COLO829 (cell line): ENCODE measurements around the gene GATAD2A.

Source experiments
- DNase-seq: peaks from one replicate; pipeline ENCODE4 v3.0.0; 2012; ENCODE audit warnings: low spot score

The GATAD2A gene

DNA sequence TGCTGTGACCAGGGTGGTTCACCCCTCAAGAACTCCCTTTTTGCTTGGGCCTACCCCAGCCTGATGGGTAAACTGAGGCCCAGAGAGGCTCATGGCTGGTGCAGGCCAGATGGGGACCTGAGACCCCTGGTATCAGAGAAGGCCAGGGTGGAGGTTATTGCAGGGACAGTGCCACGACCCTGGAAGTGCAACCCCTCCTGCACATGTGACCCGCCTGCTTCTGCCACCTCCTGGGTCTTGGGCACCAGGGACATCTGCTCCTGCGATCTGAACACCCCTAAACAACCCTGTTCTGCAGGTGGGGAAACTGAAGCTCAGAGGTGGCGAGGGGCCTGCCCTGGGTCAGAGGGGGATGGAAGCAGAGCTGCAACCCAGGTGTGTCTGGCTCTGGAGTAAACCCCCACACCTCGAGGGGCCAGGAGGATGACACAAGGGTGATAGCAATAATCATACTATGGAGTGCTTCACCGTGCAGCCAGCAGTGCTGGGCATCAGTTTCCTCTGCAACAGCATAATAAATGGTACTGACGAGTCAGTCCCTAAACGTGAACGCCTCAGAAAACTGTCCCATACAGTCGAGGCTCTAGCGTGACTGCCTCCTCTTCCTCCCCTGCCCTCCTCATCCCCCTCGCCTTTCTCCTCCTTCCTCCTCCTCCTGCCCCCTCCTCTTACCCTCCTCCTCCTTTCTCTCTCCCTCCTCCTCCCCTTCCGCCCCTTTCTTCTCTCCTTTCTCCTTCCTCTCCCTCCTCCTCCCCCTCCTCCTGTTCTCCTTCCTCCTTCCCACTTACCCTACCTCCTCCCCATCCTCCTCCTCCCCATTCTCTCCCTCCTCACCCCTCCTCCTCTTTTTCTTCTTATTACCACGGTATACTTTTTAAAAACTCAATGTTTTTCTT is 127.6 kb downstream of the GATAD2A start:
- no peak for DNase-seq

DNA sequence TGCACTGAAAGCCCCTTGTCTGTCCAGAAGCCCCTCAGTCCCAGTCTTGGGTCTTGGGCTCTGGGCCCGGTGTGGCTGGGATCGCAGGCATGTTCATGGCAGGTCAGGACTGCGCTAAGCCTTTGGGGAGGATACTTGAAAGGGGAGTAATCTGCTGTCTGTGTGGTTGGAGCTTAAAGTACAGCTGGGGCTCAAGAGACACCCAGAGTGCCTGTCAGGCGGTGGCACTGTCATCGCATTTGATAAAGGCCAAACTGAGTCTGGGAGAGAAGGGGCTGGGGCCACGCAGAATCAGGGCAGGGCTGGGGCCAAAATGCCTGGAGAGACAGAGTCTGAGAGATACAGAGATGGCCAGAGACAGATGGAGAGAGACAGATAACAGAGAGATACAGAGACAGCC is 128.4 kb downstream of the GATAD2A start:
- DNase-seq: no peak

DNA sequence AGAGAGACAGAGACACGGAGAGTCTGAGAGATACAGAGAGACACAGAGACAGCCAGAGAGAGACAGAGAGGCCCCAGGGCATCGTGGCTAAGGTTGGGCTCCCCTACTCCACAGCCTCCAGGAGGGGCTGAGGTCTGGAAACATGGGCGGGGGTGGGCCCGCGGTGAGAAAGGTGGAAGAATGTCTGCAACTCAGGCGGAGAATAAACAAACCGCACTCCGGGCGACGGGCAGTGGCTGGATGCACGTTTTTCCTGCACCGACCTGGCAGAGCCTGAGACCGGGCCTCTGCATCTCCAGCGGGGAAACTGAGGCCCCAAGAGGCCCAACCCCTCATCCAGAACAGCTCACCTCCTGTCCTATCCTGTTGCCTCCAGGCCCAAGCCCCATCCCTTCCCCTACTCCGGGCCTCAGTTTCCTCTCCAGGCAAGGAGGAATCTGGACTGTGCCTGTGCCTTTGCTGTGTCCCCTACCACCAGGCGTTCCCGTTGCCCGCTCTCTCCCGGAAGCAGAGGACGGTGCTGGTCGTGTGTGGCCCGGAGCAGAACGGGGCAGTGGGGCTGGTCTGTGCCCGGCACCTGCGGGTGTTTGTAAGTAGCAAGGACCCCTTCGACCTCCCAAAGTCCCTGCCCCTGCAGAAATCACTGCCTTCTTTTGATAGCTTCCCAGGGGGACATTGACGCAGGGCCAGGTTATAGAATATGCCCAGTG is 129.2 kb downstream of the GATAD2A start:
- no peak for DNase-seq

DNA sequence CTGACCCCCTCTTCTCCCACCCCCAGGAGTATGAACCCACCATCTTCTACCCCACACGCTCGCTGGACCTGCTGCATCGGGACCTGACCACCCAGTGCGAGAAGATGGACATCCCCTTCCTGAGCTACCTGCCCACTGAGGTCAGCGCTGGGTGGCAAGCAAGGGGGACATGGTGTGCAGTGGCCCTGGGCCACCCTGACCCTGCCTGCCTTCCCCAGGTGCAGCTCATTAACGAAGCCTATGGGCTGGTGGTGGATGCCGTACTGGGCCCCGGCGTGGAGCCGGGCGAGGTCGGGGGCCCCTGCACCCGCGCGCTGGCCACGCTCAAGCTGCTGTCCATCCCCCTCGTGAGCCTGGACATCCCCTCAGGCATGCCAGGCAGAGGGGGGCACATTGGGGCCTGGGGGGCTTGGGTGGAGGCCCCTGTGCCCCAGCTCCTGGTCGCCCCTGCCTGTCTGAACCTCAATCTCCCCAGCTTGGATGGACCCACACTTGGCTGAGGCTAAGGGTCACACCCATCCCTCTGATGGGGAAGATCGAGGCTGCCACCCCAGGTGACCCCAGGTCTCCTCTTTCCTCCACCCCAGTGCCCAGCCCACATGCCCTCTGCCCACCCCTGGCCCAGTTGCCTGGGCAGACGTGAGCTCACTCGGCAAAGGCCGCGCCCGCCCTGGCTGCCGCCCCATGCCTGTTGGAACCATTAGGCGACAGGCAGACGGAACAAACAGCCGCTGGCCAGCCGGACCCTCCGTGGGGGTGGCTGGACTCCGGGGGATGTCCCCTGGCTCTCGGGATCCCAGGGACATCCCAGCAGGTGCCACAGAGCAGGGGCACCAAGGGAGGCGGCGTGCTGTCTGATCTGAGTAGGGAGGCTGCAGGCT is 130.1 kb downstream of the GATAD2A start:
- no peak for DNase-seq

DNA sequence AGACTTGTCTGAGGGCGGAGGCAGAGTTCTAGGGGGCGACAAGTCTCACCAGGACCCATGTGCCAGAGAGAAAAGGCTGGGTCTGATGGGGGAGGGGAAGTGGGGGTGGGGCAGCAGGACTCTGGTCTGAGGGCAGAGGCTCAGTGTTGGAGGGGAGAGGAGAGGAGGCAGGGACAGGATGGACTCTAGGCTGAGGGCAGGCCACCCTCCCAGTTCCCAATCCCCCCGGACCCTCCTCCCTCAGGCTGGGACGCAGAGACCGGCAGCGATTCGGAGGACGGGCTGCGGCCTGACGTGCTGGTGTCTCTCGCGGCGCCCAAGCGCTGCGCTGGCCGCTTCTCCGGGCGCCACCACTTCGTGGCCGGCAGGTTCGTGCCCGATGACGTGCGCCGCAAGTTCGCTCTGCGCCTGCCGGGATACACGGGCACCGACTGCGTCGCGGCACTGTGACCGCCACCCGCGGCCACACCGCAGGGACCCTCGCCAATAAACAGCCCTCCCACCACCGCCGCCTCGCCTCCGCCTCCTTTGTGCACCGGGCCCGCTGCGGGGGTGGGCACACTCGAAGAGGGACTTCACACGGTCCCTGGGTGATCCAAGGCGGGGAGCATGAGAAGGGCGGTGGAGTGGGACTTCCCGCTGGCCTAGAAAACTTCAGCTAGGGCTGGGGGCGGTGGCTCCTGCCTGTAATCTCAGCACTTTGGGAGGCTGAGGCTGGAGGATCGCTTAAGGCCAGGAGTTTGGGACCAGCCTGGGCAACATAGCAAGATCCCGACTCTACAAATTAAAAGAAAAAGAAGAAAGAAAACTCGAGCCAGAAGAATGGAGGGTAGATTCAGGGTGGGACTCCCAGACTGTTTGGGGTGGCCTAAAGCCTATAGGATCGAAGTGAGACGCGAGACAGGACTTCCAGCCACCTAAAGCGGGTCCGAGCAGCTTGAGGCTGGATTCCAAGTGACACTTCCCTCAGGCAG is 131.9 kb downstream of the GATAD2A start:
- no peak for DNase-seq

DNA sequence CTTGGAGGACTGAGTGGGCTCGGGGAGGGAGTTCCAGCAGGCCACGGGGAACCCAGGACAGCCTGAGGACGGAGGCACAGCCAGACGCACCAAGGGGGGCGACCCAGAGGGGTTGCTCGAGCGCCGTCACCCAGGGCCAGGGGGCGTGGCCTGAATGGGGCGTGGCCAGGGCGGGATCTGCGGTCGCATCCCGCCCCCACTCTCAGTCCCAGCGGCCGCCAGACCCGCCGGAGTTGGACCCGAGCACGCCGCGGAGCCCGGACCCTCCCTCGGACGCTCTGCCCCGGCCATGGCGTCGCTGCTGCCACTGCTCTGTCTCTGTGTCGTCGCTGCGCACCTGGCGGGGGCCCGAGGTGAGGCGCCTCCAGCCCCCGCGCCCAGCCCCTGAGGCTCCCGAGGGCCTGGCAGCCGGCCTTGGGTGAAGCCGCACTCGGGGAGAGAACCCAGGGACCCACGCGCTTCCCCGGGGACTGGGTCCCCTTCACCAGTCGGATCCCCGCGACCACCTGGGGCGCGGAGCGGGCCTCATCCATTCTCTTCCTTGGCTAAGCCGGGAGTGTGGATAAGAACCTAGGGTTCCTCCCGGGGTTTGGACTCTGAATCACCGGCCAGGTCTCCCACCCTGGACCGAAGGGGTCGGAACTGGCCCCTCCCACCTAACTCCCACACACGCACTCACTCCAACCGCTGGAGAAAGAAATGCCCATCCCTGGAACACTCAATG is 132.7 kb downstream of the GATAD2A start, which contains the start of gene CILP2:
Gene CILP2 (plus strand): TSS at position 205 of the 724 bp plus-strand sequence. CDS start 85 bp downstream, at position 290.
- no peak for DNase-seq

DNA sequence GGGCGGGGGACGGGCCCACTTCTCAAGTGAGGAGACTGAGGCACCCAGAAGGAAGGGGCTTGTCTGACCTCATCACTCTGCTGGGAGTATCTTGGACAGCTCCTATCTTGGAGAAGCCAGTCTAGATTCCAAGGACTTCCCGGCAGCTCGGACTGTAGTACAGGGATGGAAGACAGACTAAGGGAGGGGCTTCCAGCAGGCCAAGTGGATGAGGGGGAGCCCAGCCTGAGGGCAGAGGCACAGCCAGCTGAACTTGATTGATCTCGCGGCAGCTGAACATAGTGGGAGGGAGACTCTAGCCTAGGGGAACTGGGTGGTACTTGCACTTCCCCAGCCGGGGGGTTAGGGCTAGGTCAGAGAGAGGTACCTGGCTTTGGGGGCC is 133.3 kb downstream of the GATAD2A start:
- DNase-seq: no peak

DNA sequence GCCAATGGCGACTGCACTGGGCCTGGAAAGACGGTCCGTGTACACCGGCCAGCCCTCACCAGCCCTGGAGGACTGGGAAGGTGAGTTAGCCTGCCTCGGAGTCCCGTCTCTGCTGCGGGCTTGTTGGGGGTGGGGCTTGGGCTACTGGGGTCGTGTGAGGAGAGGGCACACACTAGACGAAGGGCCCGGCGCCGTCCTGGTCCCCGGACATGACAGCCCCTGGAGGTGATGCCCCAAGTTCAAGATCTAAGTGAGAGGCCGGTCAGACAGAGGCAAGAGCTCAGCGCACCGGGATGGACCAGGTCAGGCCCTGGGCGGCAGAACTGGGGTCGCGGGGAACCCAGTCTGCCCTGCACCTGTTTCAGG is 134.2 kb downstream of the GATAD2A start:
- DNase-seq: no peak

DNA sequence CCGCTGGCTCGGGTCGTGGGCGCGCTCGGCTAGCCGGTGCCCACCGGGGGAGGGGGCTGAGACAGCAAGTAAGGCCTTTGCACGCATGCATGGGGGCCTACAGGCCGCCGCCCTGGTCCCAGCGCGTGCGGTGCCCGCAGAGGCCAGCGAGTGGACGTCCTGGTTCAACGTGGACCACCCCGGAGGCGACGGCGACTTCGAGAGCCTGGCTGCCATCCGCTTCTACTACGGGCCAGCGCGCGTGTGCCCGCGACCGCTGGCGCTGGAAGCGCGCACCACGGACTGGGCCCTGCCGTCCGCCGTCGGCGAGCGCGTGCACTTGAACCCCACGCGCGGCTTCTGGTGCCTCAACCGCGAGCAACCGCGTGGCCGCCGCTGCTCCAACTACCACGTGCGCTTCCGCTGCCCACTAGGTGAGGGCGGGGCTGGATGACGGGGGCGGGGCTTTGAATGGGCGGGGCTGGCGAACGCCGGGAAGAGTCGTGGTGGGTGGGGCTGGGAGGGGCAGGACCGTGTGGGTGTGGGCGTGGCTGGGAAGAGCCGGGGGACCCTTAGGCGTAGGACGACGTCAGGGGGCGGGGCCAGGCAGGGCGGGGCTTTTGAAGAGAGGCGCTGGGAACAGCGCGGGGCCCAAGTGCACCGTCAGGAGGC is 134.7 kb downstream of the GATAD2A start:
- DNase-seq: peak; percentile 80

DNA sequence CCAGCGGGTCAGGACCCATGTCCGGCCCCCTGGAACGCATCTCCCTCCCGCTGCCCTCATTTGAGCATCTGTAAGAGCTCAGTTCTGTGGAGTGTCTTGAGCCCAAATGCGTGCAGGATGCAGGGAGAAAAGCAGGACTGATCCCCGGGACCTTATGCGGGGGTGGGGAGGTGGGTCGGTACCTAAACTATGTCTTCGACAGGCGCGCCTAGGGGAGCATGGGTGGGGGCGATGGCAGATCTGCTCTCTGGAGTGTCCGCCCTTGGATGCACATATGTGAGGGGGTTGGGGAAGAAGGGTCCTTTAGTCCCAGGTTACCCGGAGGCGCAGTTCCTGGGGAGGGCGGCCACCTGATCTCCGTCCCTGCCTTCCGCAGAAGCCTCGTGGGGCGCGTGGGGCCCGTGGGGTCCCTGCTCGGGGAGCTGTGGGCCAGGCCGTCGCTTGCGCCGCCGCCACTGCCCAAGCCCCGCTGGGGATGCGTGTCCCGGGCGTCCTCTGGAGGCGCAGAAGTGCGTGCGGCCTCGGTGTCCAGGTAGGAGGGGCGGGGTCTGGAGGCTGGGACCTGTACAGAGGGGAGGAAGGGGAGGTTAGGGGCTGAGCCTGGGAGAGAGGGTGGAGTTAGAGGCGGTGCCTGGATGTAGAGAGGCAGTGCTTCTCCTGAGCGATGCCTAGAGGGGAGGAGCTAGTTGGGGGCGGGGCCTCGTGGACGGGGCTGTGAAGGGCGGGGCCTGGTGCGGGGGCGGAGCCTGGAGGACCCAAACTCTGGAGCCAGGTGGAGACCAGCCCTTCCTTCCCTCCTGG is 135.4 kb downstream of the GATAD2A start:
- DNase-seq: peak; percentile 82

DNA sequence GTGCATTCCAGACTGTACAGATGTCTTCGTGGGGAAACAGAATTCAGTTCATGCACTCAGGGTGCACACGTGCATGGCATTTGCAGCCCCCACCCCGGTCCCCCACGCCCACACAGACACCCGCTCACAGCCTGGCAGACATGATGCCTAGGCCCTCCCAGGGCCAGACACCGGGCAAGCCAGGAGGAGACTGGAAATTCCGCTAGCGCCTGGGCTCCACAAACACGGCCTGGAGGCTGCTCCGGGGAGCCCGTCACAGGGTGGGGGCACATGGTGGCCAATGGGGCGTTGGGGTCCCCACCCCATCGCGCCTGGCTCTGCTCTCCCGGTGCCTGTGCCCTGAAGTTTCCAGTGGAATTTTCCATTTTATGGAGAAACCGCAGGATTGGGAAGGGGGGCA is 136.1 kb downstream of the GATAD2A start:
- DNase-seq: no peak

DNA sequence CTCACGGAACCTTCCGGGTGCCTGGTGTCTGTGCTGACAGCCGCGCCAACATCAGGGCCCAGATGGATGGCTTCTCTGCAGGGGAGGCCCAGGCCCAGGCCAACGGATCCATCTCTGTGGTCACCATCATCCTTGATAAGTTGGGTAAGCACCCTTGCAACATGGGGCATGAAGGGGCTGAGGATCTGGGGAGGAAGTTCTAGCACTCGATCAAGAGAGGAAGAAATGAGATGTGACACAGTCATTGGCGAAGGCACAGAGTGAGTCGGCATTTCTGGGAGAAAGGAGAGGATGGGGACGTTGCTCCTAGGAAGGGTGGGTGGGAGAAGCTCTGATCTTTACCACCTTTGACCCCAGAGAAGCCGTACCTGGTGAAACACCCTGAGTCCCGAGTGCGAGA is 137.0 kb downstream of the GATAD2A start:
- DNase-seq: no peak

DNA sequence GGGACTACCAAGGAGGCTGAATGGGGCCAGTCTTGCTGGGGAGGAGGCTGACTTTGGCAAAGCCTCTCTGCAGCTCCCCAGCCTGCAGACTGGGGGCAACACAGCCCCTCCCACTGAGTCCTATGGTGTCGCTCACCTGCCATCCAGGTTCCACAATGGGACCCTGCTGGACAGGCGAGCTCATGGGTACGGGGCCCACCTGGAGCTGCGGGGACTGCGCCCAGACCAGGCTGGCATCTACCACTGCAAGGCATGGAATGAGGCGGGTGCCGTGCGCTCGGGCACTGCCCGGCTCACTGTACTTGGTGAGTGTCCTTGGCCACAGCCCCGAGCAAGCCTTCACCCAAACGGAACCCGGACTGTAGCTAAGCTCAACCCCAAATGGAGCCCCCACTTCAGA is 137.6 kb downstream of the GATAD2A start:
- DNase-seq: no peak

DNA sequence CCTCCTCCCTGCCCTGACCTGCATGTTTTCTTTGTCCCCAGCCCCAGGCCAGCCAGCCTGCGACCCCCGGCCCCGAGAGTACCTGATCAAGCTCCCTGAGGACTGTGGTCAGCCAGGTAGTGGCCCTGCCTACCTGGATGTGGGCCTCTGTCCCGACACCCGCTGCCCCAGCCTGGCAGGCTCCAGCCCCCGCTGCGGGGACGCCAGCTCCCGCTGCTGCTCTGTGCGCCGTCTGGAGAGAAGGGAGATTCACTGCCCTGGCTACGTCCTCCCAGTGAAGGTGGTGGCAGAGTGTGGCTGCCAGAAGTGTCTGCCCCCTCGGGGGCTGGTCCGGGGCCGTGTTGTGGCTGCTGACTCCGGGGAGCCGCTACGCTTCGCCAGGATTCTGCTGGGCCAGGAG is 138.2 kb downstream of the GATAD2A start:
- DNase-seq: no peak

DNA sequence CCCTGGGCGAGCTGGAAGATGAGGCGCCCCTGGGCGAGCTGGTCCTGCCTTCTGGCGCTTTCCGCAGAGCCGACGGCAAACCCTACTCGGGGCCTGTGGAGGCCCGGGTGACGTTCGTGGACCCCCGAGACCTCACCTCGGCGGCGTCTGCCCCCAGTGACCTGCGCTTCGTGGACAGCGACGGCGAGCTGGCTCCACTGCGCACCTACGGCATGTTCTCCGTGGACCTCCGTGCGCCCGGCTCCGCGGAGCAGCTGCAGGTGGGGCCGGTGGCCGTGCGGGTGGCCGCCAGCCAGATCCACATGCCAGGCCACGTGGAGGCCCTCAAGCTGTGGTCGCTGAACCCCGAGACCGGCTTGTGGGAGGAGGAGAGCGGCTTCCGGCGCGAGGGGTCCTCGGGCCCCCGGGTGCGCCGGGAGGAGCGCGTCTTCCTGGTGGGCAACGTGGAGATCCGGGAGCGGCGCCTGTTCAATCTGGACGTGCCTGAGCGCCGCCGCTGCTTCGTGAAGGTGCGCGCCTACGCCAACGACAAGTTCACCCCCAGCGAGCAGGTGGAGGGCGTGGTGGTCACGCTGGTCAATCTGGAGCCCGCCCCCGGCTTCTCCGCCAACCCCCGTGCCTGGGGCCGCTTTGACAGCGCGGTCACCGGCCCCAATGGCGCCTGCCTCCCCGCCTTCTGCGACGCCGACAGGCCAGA is 138.9 kb downstream of the GATAD2A start:
- no peak for DNase-seq

DNA sequence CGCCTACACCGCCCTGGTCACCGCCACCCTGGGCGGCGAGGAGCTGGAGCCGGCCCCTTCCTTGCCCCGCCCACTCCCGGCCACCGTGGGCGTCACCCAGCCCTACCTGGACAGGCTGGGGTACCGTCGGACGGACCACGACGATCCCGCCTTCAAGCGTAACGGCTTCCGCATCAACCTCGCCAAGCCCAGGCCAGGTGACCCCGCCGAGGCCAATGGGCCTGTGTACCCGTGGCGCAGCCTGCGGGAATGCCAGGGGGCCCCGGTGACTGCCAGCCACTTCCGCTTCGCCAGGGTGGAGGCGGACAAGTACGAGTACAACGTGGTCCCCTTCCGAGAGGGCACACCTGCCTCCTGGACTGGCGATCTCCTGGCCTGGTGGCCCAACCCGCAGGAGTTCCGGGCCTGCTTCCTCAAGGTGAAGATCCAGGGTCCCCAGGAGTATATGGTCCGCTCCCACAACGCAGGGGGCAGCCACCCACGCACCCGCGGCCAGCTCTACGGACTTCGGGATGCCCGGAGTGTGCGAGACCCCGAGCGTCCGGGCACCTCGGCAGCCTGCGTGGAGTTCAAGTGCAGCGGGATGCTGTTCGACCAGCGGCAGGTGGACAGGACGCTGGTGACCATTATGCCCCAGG is 139.6 kb downstream of the GATAD2A start:
- DNase-seq: no peak

DNA sequence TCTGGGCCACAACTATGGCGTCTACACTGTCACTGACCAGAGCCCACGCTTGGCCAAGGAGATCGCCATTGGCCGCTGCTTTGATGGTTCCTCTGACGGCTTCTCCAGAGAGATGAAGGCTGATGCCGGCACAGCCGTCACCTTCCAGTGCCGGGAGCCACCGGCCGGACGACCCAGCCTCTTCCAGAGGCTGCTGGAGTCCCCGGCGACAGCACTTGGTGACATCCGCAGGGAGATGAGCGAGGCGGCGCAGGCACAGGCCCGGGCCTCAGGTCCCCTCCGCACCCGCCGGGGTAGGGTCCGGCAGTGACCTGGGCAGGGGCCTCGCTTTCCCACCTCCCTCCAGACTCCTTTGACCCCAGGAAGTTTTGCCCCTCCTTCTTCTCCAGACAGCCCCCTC is 140.2 kb downstream of the GATAD2A start:
- DNase-seq: no peak

DNA sequence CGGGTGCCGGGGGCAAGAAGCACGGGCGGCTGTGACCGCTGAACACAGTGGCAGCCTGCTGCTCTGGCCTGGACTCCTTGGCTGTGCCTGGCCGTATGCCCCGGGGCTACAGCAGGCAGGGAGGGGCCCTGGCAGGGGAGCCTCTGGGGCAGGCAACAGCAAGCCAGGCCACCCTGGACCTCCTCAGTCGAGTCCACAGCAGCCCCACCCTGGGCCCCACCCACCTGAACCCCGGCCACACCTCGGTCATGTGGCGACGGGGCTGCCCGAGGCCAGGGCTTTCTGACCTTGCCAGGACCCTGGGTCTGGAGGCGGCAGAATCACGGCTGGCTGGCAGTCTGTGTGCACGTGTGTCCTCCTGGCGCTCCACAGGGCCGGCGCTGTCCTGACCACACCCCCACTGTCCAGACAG is 141.3 kb downstream of the GATAD2A start:
- no peak for DNase-seq
